HepG2 (cell line): ENCODE results near the gene AIFM1. TPM values are rescaled to one million over a fixed set of nuclear protein-coding genes. Genes with fewer than 3 reads are reported as not detected.

Experiments used
- ATAC-seq: fragments of 200-7000 bp; cut with Tn5 transposase; 3 replicates; pipeline ENCODE4 v1.9.1; 2020; ENCODE audit warnings: mild to moderate bottlenecking, moderate library complexity
- BruUV-seq: library from RNA; stranded (reverse); fragments of 400-500 nt; replicated peaks from 2 replicates; lab custom pipeline; 2021; lab: Mats Ljungman, UMichigan
- CTCF ChIA-PET: fragments of 300-600 bp; formaldehyde crosslinking; extraction: SDS; loops from one replicate; lab custom pipeline; 2021; ENCODE audit warnings: low total read pairs, inconsistent platforms, low intra/inter-chr PET ratio; lab: Yijun Ruan, JAX
- POLR2A ChIA-PET: fragments of 350-600 bp; sonication (Branson Sonifier 250); formaldehyde crosslinking; loops from one replicate; lab custom pipeline; 2020; ENCODE audit warnings: antibody characterized with exemption, inconsistent platforms; lab: Yijun Ruan, JAX
- DNase-seq: peaks from one replicate; pipeline ENCODE4 v3.0.0-alpha.2; 2015; ENCODE audit warnings: low spot score
- FAIRE-seq: peaks from 3 replicates; lab custom pipeline; 2011; peaks lifted over from hg19 to GRCh38; lab: Jason Lieb, UNC
- H2AFZ ChIP-seq: one replicate; pipeline ENCODE4 v1.6.1; 2011; ENCODE audit warnings: low read length, inconsistent platforms
- H3K27ac ChIP-seq: fragments of 300-600 bp; 3 replicates; pipeline ENCODE4 v1.8.0; 2011; ENCODE audit warnings: mixed run types, mild to moderate bottlenecking, mixed read lengths, low read length, inconsistent platforms; ENCODE audit not compliant: insufficient read depth; ENCODE audit errors: extremely low read length
- H3K27me3 ChIP-seq, 2 experiments: fragments of 200-600 bp in 1 of 2; 2 replicates in 1 of 2; 3 replicates in 1 of 2; pipeline versions ENCODE4 v1.6.0 to v1.8.0; 2011; ENCODE audit warnings: low read length in 2 of 2, mild to moderate bottlenecking in 2 of 2, moderate library complexity in 2 of 2, inconsistent platforms in 1 of 2; ENCODE audit not compliant: insufficient read depth in 2 of 2, control insufficient read depth in 1 of 2
- H3K36me3 ChIP-seq, 2 experiments: fragments of 200-600 bp in 1 of 2; replicated peaks in 1 of 2; 2 replicates in 1 of 2; 3 replicates in 1 of 2; pipeline versions ENCODE4 v1.5.1 to v1.8.0; 2011; ENCODE audit warnings: low read length in 2 of 2, inconsistent platforms in 1 of 2; ENCODE audit not compliant: insufficient read depth in 2 of 2, control insufficient read depth in 1 of 2
- H3K4me1 ChIP-seq: 2 replicates; pipeline ENCODE4 v1.5.1; 2012; ENCODE audit warnings: low read length, inconsistent platforms; ENCODE audit not compliant: insufficient read depth
- H3K4me2 ChIP-seq: 2 replicates; pipeline ENCODE4 v1.6.0; 2011; ENCODE audit warnings: low read depth, low read length, inconsistent platforms
- H3K4me3 ChIP-seq, 3 experiments: fragments of 200-600 bp in 1 of 3; sonication (generic), shearing (Covaris generic) in 1 of 3; replicated peaks in 1 of 3; 2 replicates each; pipeline ENCODE4 v1.5.1; 2011 to 2016; ENCODE audit warnings: low read length in 3 of 3, inconsistent platforms in 2 of 3, low read depth in 2 of 3, mild to moderate bottlenecking in 2 of 3, control low read depth in 1 of 3, mixed read lengths in 1 of 3; ENCODE audit not compliant: insufficient read depth in 1 of 3
- H3K79me2 ChIP-seq: one replicate; pipeline ENCODE4 v1.6.1; 2011; ENCODE audit warnings: low read length, inconsistent platforms; ENCODE audit not compliant: insufficient read depth
- H3K9ac ChIP-seq: 2 replicates; pipeline ENCODE4 v1.6.0; 2011; ENCODE audit warnings: mild to moderate bottlenecking, low read depth, low read length, inconsistent platforms; ENCODE audit not compliant: insufficient read depth
- H3K9me3 ChIP-seq: 2 replicates; pipeline ENCODE4 v1.5.1; 2012; ENCODE audit warnings: mild to moderate bottlenecking, low read length
- H4K20me1 ChIP-seq: 2 replicates; pipeline ENCODE4 v1.6.0; 2011; ENCODE audit warnings: inconsistent platforms, mild to moderate bottlenecking, low read length, moderate library complexity; ENCODE audit not compliant: insufficient read depth
- ATRX ChIP-seq: sonication (generic); formaldehyde crosslinking; IDR thresholded peaks from 2 replicates; pipeline ENCODE4 v1.4.0; 2020; ENCODE audit warnings: missing genetic modification reagents, borderline replicate concordance
- CEBPG ChIP-seq: IDR thresholded peaks from 2 replicates; pipeline ENCODE4 v1.6.1; 2016
- CREM ChIP-seq, 2 experiments: sonication (generic) in 1 of 2; formaldehyde crosslinking in 1 of 2; IDR thresholded peaks; 2 replicates each; pipeline versions ENCODE4 v1.4.0 to v1.6.1; 2016 to 2020; ENCODE audit warnings: antibody characterized with exemption in 1 of 2, mild to moderate bottlenecking in 1 of 2, missing genetic modification reagents in 1 of 2
- EED ChIP-seq: sonication (generic); formaldehyde crosslinking; IDR thresholded peaks from 2 replicates; pipeline ENCODE4 v1.5.0; 2020; ENCODE audit warnings: mild to moderate bottlenecking, missing genetic modification reagents
- GZF1 ChIP-seq: sonication (generic); formaldehyde crosslinking; IDR thresholded peaks from 2 replicates; pipeline ENCODE4 v1.5.1; 2020; ENCODE audit warnings: mild to moderate bottlenecking, missing genetic modification reagents
- PHF21A ChIP-seq: sonication (generic); formaldehyde crosslinking; IDR thresholded peaks from 2 replicates; pipeline ENCODE4 v1.5.0; 2020; ENCODE audit warnings: mild to moderate bottlenecking, missing genetic modification reagents
- ZNF33B ChIP-seq: sonication (generic); formaldehyde crosslinking; IDR thresholded peaks from 2 replicates; pipeline ENCODE4 v1.5.1; 2020; ENCODE audit warnings: mild to moderate bottlenecking, missing genetic modification reagents
- ZNF431 ChIP-seq: sonication (generic); formaldehyde crosslinking; IDR thresholded peaks from 2 replicates; pipeline ENCODE4 v1.9.0; 2022; ENCODE audit warnings: missing genetic modification reagents, low read depth, mild to moderate bottlenecking, borderline replicate concordance
- ZNF577 ChIP-seq: sonication (generic); formaldehyde crosslinking; IDR thresholded peaks from 2 replicates; pipeline ENCODE4 v1.4.0; 2020; ENCODE audit warnings: mild to moderate bottlenecking, low read depth, missing genetic modification reagents, borderline replicate concordance
- ZNF740 ChIP-seq: sonication (generic); formaldehyde crosslinking; IDR thresholded peaks from 2 replicates; pipeline ENCODE4 v1.4.0; 2020; ENCODE audit warnings: missing genetic modification reagents
- WGBS: methylation state at CpG from one replicate; pipeline ENCODE4 v1.1.6; 2017; ENCODE audit warnings: low lambda C conversion rate; 5-methylcytosine and 5-hydroxymethylcytosine counted together
- in situ Hi-C: cut with HindIII; loops from 2 replicates; pipeline ENCODE4 v1.10.0; 2017; ENCODE audit warnings: low pct_unique_long_range_greater_than_20kb; ENCODE audit not compliant: extremely low pct_ligation_motif_present
- intact Hi-C: fragments of 100-400 bp; cut with micrococcal nuclease; formaldehyde crosslinking; loops from one replicate; pipeline ENCODE4 v1.10.0; 2022; ENCODE audit not compliant: unreplicated experiment
- polyA plus RNA-seq, 8 experiments: library from polyadenylated mRNA; depleted of rRNA in 3 of 8; stranded (reverse) in 7 of 8; unstranded in 1 of 8; fragments of >200 nt; fragmentation: Illumina TruSeq in 4 of 8; extraction: Trizol in 4 of 8; gene quantifications; 2 replicates each; pipeline versions ENCODE4 v1.2.1 to v1.2.3, GENCODE V29; 2011 to 2016; ENCODE audit warnings: low read depth in 4 of 8, missing spikeins in 1 of 8, mixed read lengths in 1 of 8; ENCODE audit not compliant: insufficient read depth in 1 of 8
- total RNA-seq, 5 experiments: library from RNA; depleted of rRNA; stranded (reverse); fragments of >200 nt; fragmentation: Illumina TruSeq; extraction: Trizol; gene quantifications; 2 replicates each; pipeline ENCODE4 v1.2.3, GENCODE V29; 2016; ENCODE audit warnings: low read depth in 1 of 5
- TF ChIP-seq, protein P1 (sequence below): sonication (generic); formaldehyde crosslinking; IDR thresholded peaks from 2 replicates; pipeline ENCODE4 v1.4.0; 2020; ENCODE audit warnings: missing genetic modification reagents
- TF ChIP-seq, protein P2 (sequence below): sonication (generic); formaldehyde crosslinking; IDR thresholded peaks from 2 replicates; pipeline ENCODE4 v1.8.0; 2022; ENCODE audit warnings: low read depth, missing genetic modification reagents

The AIFM1 gene
- total and polyA plus RNA-seq, 2 of the 13 experiments (the other 11 are each of a cell fraction or from before 2014, with no cell fraction given): 42.8 to 46.9 TPM

GRCh38 chrX:130190801-130191200 is 25.2 kb upstream of the AIFM1 start:
- ATAC-seq (no peak), FAIRE-seq (no peak), DNase-seq (no peak)
- in situ Hi-C loops: loop anchor here (5.0 kb wide), 1 partner anchor 108 kb away; no protein-coding TSS in a partner anchor
- no peak overlapping the region for H3K27ac ChIP-seq
- no peak overlapping the region for H3K9ac ChIP-seq
- TF ChIP-seq ZNF33B (no peak), ZNF740 (no peak), PHF21A (CRISPR knock-in tag) (no peak)
- no TSS peak for BruUV-seq
- no peak overlapping the region for H2AFZ ChIP-seq
- no peak overlapping the region for H3K4me3 ChIP-seq
- no peaks in the 10 kb centered on the region for H3K9me3 ChIP-seq
- ChIA-PET POLR2A (no interaction called here), CTCF (interaction anchor here (1.2 kb wide), 1 partner anchor 70 kb away, joined by 3 read pairs; no protein-coding TSS in a partner anchor)
- H3K4me2 ChIP-seq: no peak overlapping the region
- no peaks in the 10 kb centered on the region for H3K27me3 ChIP-seq
- no peaks in the 10 kb centered on the region for H3K36me3 ChIP-seq
- WGBS: no CpG with 5 or more reads among the region's 4 CpGs
- H3K4me1 ChIP-seq: peaks cover 13% of the 10 kb centered on the region
- intact Hi-C loops: no loop called here
- H3K79me2 ChIP-seq: no peaks in the 10 kb centered on the region
- no peaks in the 10 kb centered on the region for H4K20me1 ChIP-seq

GRCh38 chrX:130186651-130187050 is 21.0 kb upstream of the AIFM1 start:
- in situ Hi-C loops: no loop called here
- no peaks in the 10 kb centered on the region for H3K79me2 ChIP-seq
- no peaks in the 10 kb centered on the region for H3K9me3 ChIP-seq
- H3K27me3 ChIP-seq: no peaks in the 10 kb centered on the region
- H3K4me3 ChIP-seq: no peak overlapping the region
- H3K4me2 ChIP-seq: no peak overlapping the region
- CTCF ChIA-PET: no interaction called here
- H4K20me1 ChIP-seq: no peaks in the 10 kb centered on the region
- TF ChIP-seq, protein P1, sequence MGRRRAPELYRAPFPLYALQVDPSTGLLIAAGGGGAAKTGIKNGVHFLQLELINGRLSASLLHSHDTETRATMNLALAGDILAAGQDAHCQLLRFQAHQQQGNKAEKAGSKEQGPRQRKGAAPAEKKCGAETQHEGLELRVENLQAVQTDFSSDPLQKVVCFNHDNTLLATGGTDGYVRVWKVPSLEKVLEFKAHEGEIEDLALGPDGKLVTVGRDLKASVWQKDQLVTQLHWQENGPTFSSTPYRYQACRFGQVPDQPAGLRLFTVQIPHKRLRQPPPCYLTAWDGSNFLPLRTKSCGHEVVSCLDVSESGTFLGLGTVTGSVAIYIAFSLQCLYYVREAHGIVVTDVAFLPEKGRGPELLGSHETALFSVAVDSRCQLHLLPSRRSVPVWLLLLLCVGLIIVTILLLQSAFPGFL (CRISPR knock-in tag): no peak
- TF ChIP-seq CEBPG (CRISPR knock-in tag) (no peak), EED (CRISPR knock-in tag) (no peak), ZNF431 (CRISPR knock-in tag) (no peak), CREM (IDR thresholded peaks at IDR 0.05) (no peak), CREM (CRISPR knock-in tag; IDR thresholded peaks at IDR 0.05) (no peak), ZNF577 (no peak), GZF1 (CRISPR knock-in tag) (no peak), ATRX (CRISPR knock-in tag) (no peak)
- TF ChIP-seq, protein P2, sequence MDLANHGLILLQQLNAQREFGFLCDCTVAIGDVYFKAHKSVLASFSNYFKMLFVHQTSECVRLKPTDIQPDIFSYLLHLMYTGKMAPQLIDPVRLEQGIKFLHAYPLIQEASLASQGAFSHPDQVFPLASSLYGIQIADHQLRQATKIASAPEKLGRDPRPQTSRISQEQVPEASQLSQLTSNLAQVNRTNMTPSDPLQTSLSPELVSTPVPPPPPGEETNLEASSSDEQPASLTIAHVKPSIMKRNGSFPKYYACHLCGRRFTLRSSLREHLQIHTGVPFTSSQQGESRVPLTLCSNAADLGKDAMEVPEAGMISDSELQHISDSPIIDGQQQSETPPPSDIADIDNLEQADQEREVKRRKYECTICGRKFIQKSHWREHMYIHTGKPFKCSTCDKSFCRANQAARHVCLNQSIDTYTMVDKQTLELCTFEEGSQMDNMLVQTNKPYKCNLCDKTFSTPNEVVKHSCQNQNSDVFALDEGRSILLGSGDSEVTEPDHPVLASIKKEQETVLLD (CRISPR knock-in tag): no peak
- TF ChIP-seq, all 625 proteins: peak for 0
- no TSS peak for BruUV-seq
- WGBS: 10% methylated on average over 3 of the region's 4 CpGs
- DNase-seq (no peak), ATAC-seq (no peak), FAIRE-seq (no peak)
- Histone ChIP-seq H3K4me1 (no peaks in the 10 kb centered on the region), H3K27ac (no peak overlapping the region), H2AFZ (no peak overlapping the region), H3K36me3 (no peaks in the 10 kb centered on the region), H3K9ac (no peak overlapping the region)
- POLR2A ChIA-PET: no interaction called here
- intact Hi-C loops: no loop called here
